Thoracic aorta (tissue), 2 donors: ENCODE measurements around the gene STX2. TPM values are rescaled to one million over a fixed set of nuclear protein-coding genes. Genes with fewer than 3 reads are reported as not detected.

ENCODE experiments used
- ATAC-seq: fragments of 150-250 bp; one replicate; pipeline ENCODE4 v1.8.0; 2017; ENCODE audit warnings: low read depth; ENCODE audit not compliant: insufficient number of reproducible peaks, low FRiP score
- DNase-seq: peaks from one replicate; pipeline ENCODE4 v3.0.0-alpha.2; 2020; ENCODE audit warnings: low spot score
- H3K27ac ChIP-seq, 2 donors: fragments of 200-600 bp; sonication (generic); 1 replicate in 1 of 2; 2 replicates in 1 of 2; pipeline ENCODE4 v1.5.1; 2016; ENCODE audit warnings: mild to moderate bottlenecking in 2 of 2, moderate library complexity in 2 of 2
- H3K27me3 ChIP-seq: fragments of 200-600 bp; sonication (generic); replicated peaks from 2 replicates; pipeline ENCODE4 v1.6.0; 2016; ENCODE audit warnings: mild to moderate bottlenecking; ENCODE audit not compliant: insufficient read depth
- H3K36me3 ChIP-seq: fragments of 200-600 bp; sonication (generic); one replicate; pipeline ENCODE4 v1.5.1; 2016
- H3K4me1 ChIP-seq, 2 donors: fragments of 200-600 bp; sonication (generic); 1 replicate in 1 of 2; 2 replicates in 1 of 2; pipeline versions ENCODE4 v1.5.1 to v1.6.0; 2016; ENCODE audit warnings: low read depth in 2 of 2, mild to moderate bottlenecking in 1 of 2; ENCODE audit not compliant: control insufficient read depth in 1 of 2
- H3K4me3 ChIP-seq: fragments of 200-600 bp; sonication (generic); 2 replicates; pipeline ENCODE4 v1.5.1; 2016; ENCODE audit warnings: mild to moderate bottlenecking
- H3K9me3 ChIP-seq: fragments of 200-600 bp; sonication (generic); 2 replicates; pipeline ENCODE4 v1.5.1; 2016
- CTCF ChIP-seq: fragments of 200-600 bp; sonication (generic); IDR thresholded peaks from one replicate; pipeline ENCODE4 v1.5.1; 2019; ENCODE audit warnings: antibody characterized with exemption
- total RNA-seq, 2 donors: library from RNA; depleted of rRNA; stranded (reverse); fragments of >200 nt; gene quantifications; one replicate each; pipeline versions ENCODE4 v1.1.0 to v1.2.3, GENCODE V29; 2016

The STX2 gene
- total RNA-seq, 2 donors from 2014 or later = 27.3 to 27.9 TPM

DNA sequence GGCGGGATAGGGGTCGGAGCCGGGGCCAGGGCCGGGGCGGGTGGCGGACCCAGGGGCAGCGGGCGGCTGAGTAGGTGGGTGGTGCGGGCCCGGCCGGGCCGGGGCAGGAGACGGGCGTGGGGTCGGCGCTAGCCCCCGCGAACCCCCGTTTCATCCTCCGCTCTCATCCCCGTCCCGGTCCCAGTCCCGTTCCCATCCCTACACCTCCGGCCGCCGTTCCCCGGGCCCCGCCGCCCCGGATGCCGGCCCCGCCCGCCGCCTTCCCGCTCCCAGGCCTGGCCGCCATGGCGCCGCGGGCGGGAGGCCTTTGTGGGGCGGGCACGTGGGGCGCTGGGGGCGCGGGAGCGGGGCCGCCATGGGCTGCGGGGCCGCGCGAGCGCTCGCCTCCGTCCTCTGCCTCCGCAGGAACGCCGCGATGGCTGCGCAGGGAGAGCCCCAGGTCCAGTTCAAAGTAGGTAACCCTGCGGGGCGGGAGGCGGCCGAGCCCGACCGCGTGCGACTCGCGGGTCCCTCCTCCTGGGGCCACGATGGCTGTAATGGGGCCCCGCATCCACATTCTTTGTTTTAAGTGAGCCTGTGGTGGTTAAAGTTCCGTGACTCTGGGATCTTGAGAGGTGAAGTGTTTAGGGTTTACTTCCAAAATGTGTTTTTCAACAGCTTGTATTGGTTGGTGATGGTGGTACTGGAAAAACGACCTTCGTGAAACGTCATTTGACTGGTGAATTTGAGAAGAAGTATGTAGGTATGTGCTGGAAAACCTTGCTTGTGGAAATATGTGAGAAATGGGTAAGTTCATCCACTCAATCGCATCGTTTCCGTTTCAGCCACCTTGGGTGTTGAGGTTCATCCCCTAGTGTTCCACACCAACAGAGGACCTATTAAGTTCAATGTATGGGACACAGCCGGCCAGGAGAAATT lies 33.4 kb upstream of the STX2 start:
- no peaks in the 10 kb centered on the region for H3K9me3 ChIP-seq
- ATAC-seq (peak; percentile 38), DNase-seq (no peak)
- H3K36me3 ChIP-seq = peaks cover 33% of the 10 kb centered on the region
- peaks cover 10 to 20% of the 10 kb centered on the region in 2 donors for H3K4me1 ChIP-seq
- TF ChIP-seq CTCF = no peak
- peak overlapping the region; percentile 51 to 71 for H3K27ac ChIP-seq
- peak overlapping the region; percentile 78 for H3K4me3 ChIP-seq
- no peaks in the 10 kb centered on the region for H3K27me3 ChIP-seq

DNA sequence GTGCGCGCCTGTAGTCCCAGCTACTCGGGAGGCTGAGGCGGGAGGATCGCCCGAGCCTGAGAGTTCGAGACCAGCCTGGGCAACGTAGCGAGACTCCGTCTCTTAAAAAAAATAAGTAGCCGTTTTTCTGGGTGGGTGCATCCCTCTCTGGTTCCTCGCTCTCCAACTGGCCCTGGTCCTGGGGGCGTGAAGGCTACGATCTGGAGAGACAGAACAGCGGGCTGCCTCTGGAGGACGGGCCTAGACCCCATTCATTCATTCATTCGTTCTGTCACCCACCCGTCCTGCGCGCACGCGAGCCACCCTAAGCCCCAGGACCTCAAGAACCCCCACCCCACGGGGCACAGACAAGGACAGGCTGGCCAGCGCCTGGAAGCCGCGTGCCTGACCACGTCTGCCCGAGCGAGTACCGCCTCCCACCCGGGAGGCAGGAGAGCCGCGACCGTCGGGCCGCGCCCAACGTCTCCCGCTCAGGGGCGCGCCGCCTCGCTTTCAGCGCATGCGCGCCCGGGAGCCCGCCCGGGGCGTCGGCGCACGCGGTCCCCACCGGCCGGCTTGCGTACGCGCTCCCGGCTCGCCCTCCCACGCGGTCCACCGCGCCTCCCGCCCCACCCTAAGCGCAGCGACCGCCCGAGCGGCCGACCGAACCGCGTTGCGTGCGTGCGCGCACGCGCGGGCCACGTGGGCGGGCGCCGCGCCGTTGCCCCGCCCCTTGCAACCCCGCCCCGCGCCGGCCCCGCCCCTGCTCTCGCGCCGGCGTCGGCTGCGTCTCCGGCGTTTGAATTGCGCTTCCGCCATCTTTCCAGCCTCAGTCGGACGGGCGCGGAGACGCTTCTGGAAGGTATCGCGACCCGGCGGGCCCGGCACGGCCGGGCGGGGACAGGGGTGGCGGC lies 32.5 kb upstream of the STX2 start, which contains the start of gene RAN:
Gene RAN (plus strand): TSS at position 781 of the 893 bp plus-strand sequence. CDS start 528 bp downstream, outside the sequence.
- DNase-seq (peak; percentile 38), ATAC-seq (peak; percentile 86)
- TF ChIP-seq CTCF = no peak
- Histone ChIP-seq H3K27ac (peak within 1 kb of the TSS; percentile 69 to 71), H3K27me3 (no peaks in the 10 kb centered on the region), H3K9me3 (no peaks in the 10 kb centered on the region), H3K4me3 (peak within 1 kb of the TSS; percentile 78), H3K4me1 (peaks cover 10 to 20% of the 10 kb centered on the region in 2 donors), H3K36me3 (peaks cover 28% of the 10 kb centered on the region)

DNA sequence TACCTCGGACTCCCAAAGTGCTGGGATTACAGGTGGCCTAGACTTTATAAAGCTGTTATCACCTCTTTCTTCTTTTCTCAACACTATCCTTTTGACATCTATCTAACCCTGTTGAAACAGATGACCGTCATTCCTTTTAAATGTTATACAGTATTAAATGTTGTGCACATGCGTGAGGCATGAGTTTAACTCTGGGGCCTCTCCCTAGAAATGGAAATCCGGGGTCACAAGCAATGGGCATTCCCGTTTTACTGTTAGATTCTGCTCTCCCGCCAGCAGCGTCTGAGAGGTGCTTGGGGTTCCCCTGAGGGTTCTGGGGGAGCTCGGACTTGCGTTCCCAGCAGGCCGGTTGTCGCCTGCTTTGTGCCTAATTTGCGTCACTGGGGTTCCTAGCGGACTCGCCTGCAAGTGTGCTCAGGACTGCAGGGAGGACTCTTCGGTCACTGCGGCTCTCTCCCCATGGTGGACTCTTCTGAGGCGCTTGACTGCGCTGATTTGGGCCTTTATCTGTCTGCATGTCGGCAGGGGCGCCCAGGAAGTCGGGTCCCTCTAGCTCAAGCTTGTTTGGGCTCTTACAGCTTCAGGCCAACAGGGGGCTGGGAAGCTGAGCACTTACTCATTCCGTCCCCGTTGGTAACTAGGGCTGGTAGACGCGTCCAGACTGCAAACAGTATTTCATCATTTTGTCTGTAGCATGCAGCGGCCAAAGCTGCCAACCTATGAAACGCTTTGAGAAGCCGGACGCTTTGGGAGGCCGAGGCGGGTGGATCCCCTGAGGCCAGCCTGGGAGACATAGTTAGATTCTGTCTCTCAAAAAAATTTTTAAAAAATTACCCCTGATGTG lies 31.6 kb upstream of the STX2 start:
- H3K9me3 ChIP-seq = no peaks in the 10 kb centered on the region
- peaks cover 21% of the 10 kb centered on the region for H3K36me3 ChIP-seq
- peaks cover 10 to 20% of the 10 kb centered on the region in 2 donors for H3K4me1 ChIP-seq
- peak; percentile 29 for ATAC-seq
- peak; percentile 56 for TF ChIP-seq CTCF
- peak; percentile 65 for DNase-seq
- no peaks in the 10 kb centered on the region for H3K27me3 ChIP-seq
- peak overlapping the region; percentile 63 to 69 for H3K27ac ChIP-seq
- peak overlapping the region; percentile 78 for H3K4me3 ChIP-seq

DNA sequence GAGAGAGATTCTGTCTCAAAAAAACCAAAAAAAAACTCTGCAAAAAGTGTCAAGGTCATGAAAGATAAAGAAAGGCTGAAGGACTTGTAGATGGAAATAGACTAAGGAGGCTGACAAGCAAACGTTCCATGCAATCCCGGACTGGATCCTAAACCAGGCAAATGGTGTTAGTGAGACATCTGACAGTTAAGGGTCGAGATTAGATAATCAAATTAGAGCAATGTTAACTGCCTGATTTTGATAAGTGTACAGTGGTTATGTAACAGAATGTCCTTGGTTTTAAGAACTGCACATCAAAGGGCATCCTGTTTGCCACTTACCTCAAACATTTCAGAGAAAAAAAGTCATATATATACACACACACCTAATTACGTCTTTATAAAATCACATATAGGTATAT lies 29.4 kb upstream of the STX2 start:
- Histone ChIP-seq H3K4me3 (no peak overlapping the region), H3K27me3 (no peaks in the 10 kb centered on the region), H3K27ac (no peak overlapping the region), H3K9me3 (no peaks in the 10 kb centered on the region), H3K4me1 (peaks cover 7 to 12% of the 10 kb centered on the region in 2 donors), H3K36me3 (no peaks in the 10 kb centered on the region)
- no peak for TF ChIP-seq CTCF
- ATAC-seq (no peak), DNase-seq (no peak)
